Caki2 (cell line): ENCODE results near the gene MOV10. TPM values are rescaled to one million over a fixed set of nuclear protein-coding genes. Genes with fewer than 3 reads are reported as not detected.
A peak's percentile ranks its signal among the peaks of the same experiment; 100 is the strongest.

ENCODE experiments used
- DNase-seq: peaks from one replicate; pipeline ENCODE4 v3.0.0-alpha.2; 2015; ENCODE audit warnings: low read depth
- in situ Hi-C: cut with HindIII; loops from 2 replicates; pipeline ENCODE4 v1.10.0; 2016; ENCODE audit warnings: low sequenced_read_pairs, low pct_unique_long_range_greater_than_20kb, mixed read lengths
- total RNA-seq: library from RNA; depleted of rRNA; stranded (reverse); fragments of >200 nt; shearing (Covaris generic); gene quantifications from 2 replicates; pipeline ENCODE4 v1.2.3, GENCODE V29; 2014; ENCODE audit warnings: low replicate concordance

Gene MOV10
- total RNA-seq, 1 experiment from 2014 or later = 83.2 TPM

- no peak for DNase-seq
- in situ Hi-C loops = no loop called here
These were observed 2.5 kb upstream of the MOV10 start for GRCh38 chr1:112672009-112672408.

GRCh38 chr1:112672842-112673241 is 1.6 kb upstream of the MOV10 start:
- no peak for DNase-seq
- in situ Hi-C loops = no loop called here

- in situ Hi-C loops = no loop called here
- DNase-seq = peak; percentile 45
These were observed 643 bp upstream of the MOV10 start for GRCh38 chr1:112673592-112674439.

GRCh38 chr1:112674986-112675727 is 698 bp downstream of the MOV10 start:
- in situ Hi-C loops = no loop called here
- DNase-seq = no peak

GRCh38 chr1:112675728-112676381 is 1.4 kb downstream of the MOV10 start:
- in situ Hi-C loops = no loop called here
- no peak for DNase-seq

GRCh38 chr1:112676543-112676942 is 2.1 kb downstream of the MOV10 start:
- in situ Hi-C loops = no loop called here
- no peak for DNase-seq

GRCh38 chr1:112677501-112677900 is 3.0 kb downstream of the MOV10 start:
- in situ Hi-C loops = no loop called here
- no peak for DNase-seq

- DNase-seq = no peak
- in situ Hi-C loops = no loop called here
These were observed 4.1 kb downstream of the MOV10 start for GRCh38 chr1:112678605-112679004.

GRCh38 chr1:112685913-112686312 is 11.5 kb downstream of the MOV10 start:
- DNase-seq = no peak
- in situ Hi-C loops = no loop called here

- in situ Hi-C loops = no loop called here
- DNase-seq = no peak
These were observed 12.0 kb downstream of the MOV10 start for GRCh38 chr1:112686417-112686816.

GRCh38 chr1:112686835-112687234 is 12.4 kb downstream of the MOV10 start:
- DNase-seq = no peak
- in situ Hi-C loops = no loop called here

GRCh38 chr1:112687361-112687760 is 12.9 kb downstream of the MOV10 start:
- DNase-seq = no peak
- in situ Hi-C loops = no loop called here

- no peak for DNase-seq
- in situ Hi-C loops = no loop called here
These were observed 13.5 kb downstream of the MOV10 start for GRCh38 chr1:112687785-112688496.

GRCh38 chr1:112688781-112689193 is 14.3 kb downstream of the MOV10 start:
- no peak for DNase-seq
- in situ Hi-C loops = no loop called here

- no peak for DNase-seq
- in situ Hi-C loops = no loop called here
These were observed 14.9 kb downstream of the MOV10 start for GRCh38 chr1:112689196-112689841.

GRCh38 chr1:112689842-112690237 is 15.4 kb downstream of the MOV10 start:
- no peak for DNase-seq
- in situ Hi-C loops = no loop called here

- DNase-seq = no peak
- in situ Hi-C loops = no loop called here
These were observed 18.2 kb downstream of the MOV10 start for GRCh38 chr1:112692681-112693080.

- in situ Hi-C loops = no loop called here
- no peak for DNase-seq
These were observed 19.4 kb downstream of the MOV10 start for GRCh38 chr1:112693821-112694220.
